HepG2 (cell line): Measurements from ENCODE around the gene SH3PXD2A. TPM values are rescaled to one million over a fixed set of nuclear protein-coding genes. Genes with fewer than 3 reads are reported as not detected.

ENCODE experiments used
- ATAC-seq: fragments of 200-7000 bp; cut with Tn5 transposase; 3 replicates; pipeline ENCODE4 v1.9.1; 2020; ENCODE audit warnings: mild to moderate bottlenecking, moderate library complexity
- BruUV-seq: library from RNA; stranded (reverse); fragments of 400-500 nt; replicated peaks from 2 replicates; lab custom pipeline; 2021; lab: Mats Ljungman, UMichigan
- CTCF ChIA-PET: fragments of 300-600 bp; formaldehyde crosslinking; extraction: SDS; loops from one replicate; lab custom pipeline; 2021; ENCODE audit warnings: low total read pairs, inconsistent platforms, low intra/inter-chr PET ratio; lab: Yijun Ruan, JAX
- POLR2A ChIA-PET: fragments of 350-600 bp; sonication (Branson Sonifier 250); formaldehyde crosslinking; loops from one replicate; lab custom pipeline; 2020; ENCODE audit warnings: antibody characterized with exemption, inconsistent platforms; lab: Yijun Ruan, JAX
- DNase-seq: peaks from one replicate; pipeline ENCODE4 v3.0.0-alpha.2; 2015; ENCODE audit warnings: low spot score
- FAIRE-seq: peaks from 3 replicates; lab custom pipeline; 2011; peaks lifted over from hg19 to GRCh38; lab: Jason Lieb, UNC
- H2AFZ ChIP-seq: one replicate; pipeline ENCODE4 v1.6.1; 2011; ENCODE audit warnings: low read length, inconsistent platforms
- H3K27ac ChIP-seq: fragments of 300-600 bp; 3 replicates; pipeline ENCODE4 v1.8.0; 2011; ENCODE audit warnings: mixed run types, mild to moderate bottlenecking, mixed read lengths, low read length, inconsistent platforms; ENCODE audit not compliant: insufficient read depth; ENCODE audit errors: extremely low read length
- H3K27me3 ChIP-seq, 2 experiments: fragments of 200-600 bp in 1 of 2; 2 replicates in 1 of 2; 3 replicates in 1 of 2; pipeline versions ENCODE4 v1.6.0 to v1.8.0; 2011; ENCODE audit warnings: low read length in 2 of 2, mild to moderate bottlenecking in 2 of 2, moderate library complexity in 2 of 2, inconsistent platforms in 1 of 2; ENCODE audit not compliant: insufficient read depth in 2 of 2, control insufficient read depth in 1 of 2
- H3K36me3 ChIP-seq, 2 experiments: fragments of 200-600 bp in 1 of 2; replicated peaks in 1 of 2; 2 replicates in 1 of 2; 3 replicates in 1 of 2; pipeline versions ENCODE4 v1.5.1 to v1.8.0; 2011; ENCODE audit warnings: low read length in 2 of 2, inconsistent platforms in 1 of 2; ENCODE audit not compliant: insufficient read depth in 2 of 2, control insufficient read depth in 1 of 2
- H3K4me1 ChIP-seq: 2 replicates; pipeline ENCODE4 v1.5.1; 2012; ENCODE audit warnings: low read length, inconsistent platforms; ENCODE audit not compliant: insufficient read depth
- H3K4me2 ChIP-seq: 2 replicates; pipeline ENCODE4 v1.6.0; 2011; ENCODE audit warnings: low read depth, low read length, inconsistent platforms
- H3K4me3 ChIP-seq, 3 experiments: fragments of 200-600 bp in 1 of 3; sonication (generic), shearing (Covaris generic) in 1 of 3; replicated peaks in 1 of 3; 2 replicates each; pipeline ENCODE4 v1.5.1; 2011 to 2016; ENCODE audit warnings: low read length in 3 of 3, inconsistent platforms in 2 of 3, low read depth in 2 of 3, mild to moderate bottlenecking in 2 of 3, control low read depth in 1 of 3, mixed read lengths in 1 of 3; ENCODE audit not compliant: insufficient read depth in 1 of 3
- H3K79me2 ChIP-seq: one replicate; pipeline ENCODE4 v1.6.1; 2011; ENCODE audit warnings: low read length, inconsistent platforms; ENCODE audit not compliant: insufficient read depth
- H3K9ac ChIP-seq: 2 replicates; pipeline ENCODE4 v1.6.0; 2011; ENCODE audit warnings: mild to moderate bottlenecking, low read depth, low read length, inconsistent platforms; ENCODE audit not compliant: insufficient read depth
- H3K9me3 ChIP-seq: 2 replicates; pipeline ENCODE4 v1.5.1; 2012; ENCODE audit warnings: mild to moderate bottlenecking, low read length
- H4K20me1 ChIP-seq: 2 replicates; pipeline ENCODE4 v1.6.0; 2011; ENCODE audit warnings: inconsistent platforms, mild to moderate bottlenecking, low read length, moderate library complexity; ENCODE audit not compliant: insufficient read depth
- CENPT ChIP-seq: sonication (generic); formaldehyde crosslinking; IDR thresholded peaks from 2 replicates; pipeline ENCODE4 v1.8.0; 2022; ENCODE audit warnings: low read depth, mild to moderate bottlenecking, moderate library complexity, missing genetic modification reagents
- JUND ChIP-seq: sonication (generic); formaldehyde crosslinking; IDR thresholded peaks from 2 replicates; pipeline ENCODE4 v1.8.0; 2022; ENCODE audit warnings: mild to moderate bottlenecking, missing genetic modification reagents
- PAWR ChIP-seq: sonication (generic); formaldehyde crosslinking; IDR thresholded peaks from 2 replicates; pipeline ENCODE4 v1.4.0; 2020; ENCODE audit warnings: missing genetic modification reagents, mild to moderate bottlenecking, borderline replicate concordance
- POLR2AphosphoS2 ChIP-seq: IDR thresholded peaks from 2 replicates; pipeline ENCODE4 v1.6.1; 2011; ENCODE audit warnings: low read depth, low read length, improper control_type of control experiment
- POLR2AphosphoS5 ChIP-seq: IDR thresholded peaks from 2 replicates; pipeline ENCODE4 v1.6.1; 2012; ENCODE audit warnings: low read depth, low read length
- RXRA ChIP-seq: sonication (generic); formaldehyde crosslinking; IDR thresholded peaks from 2 replicates; pipeline ENCODE4 v1.5.1; 2020; ENCODE audit warnings: missing genetic modification reagents
- TFE3 ChIP-seq: IDR thresholded peaks from 2 replicates; pipeline ENCODE4 v1.6.1; 2016
- YEATS2 ChIP-seq: sonication (generic); formaldehyde crosslinking; IDR thresholded peaks from 2 replicates; pipeline ENCODE4 v1.4.0; 2020; ENCODE audit warnings: missing genetic modification reagents, borderline replicate concordance
- ZBTB3 ChIP-seq: sonication (generic); formaldehyde crosslinking; IDR thresholded peaks from 2 replicates; pipeline ENCODE4 v1.4.0; 2020; ENCODE audit warnings: low read depth, mild to moderate bottlenecking, moderate library complexity, missing genetic modification reagents, borderline replicate concordance
- ZNF549 ChIP-seq: sonication (generic); formaldehyde crosslinking; IDR thresholded peaks from 2 replicates; pipeline ENCODE4 v1.5.0; 2020; ENCODE audit warnings: missing genetic modification reagents
- ZNF567 ChIP-seq: sonication (generic); formaldehyde crosslinking; IDR thresholded peaks from 2 replicates; pipeline ENCODE4 v1.8.1; 2023; ENCODE audit warnings: mild to moderate bottlenecking, missing genetic modification reagents, borderline replicate concordance
- ZNF709 ChIP-seq: sonication (generic); formaldehyde crosslinking; IDR thresholded peaks from 2 replicates; pipeline ENCODE4 v1.5.0; 2020; ENCODE audit warnings: mild to moderate bottlenecking, missing genetic modification reagents
- ZNF746 ChIP-seq: sonication (generic); formaldehyde crosslinking; IDR thresholded peaks from 2 replicates; pipeline ENCODE4 v1.8.0; 2022; ENCODE audit warnings: mild to moderate bottlenecking, missing genetic modification reagents
- ZNF768 ChIP-seq: sonication (generic); formaldehyde crosslinking; IDR thresholded peaks from 2 replicates; pipeline ENCODE4 v1.4.0; 2020; ENCODE audit warnings: missing genetic modification reagents
- ZNF879 ChIP-seq: sonication (generic); formaldehyde crosslinking; IDR thresholded peaks from 2 replicates; pipeline ENCODE4 v1.8.1; 2023; ENCODE audit warnings: missing genetic modification reagents
- WGBS: methylation state at CpG from one replicate; pipeline ENCODE4 v1.1.6; 2017; ENCODE audit warnings: low lambda C conversion rate; 5-methylcytosine and 5-hydroxymethylcytosine counted together
- in situ Hi-C: cut with HindIII; loops from 2 replicates; pipeline ENCODE4 v1.10.0; 2017; ENCODE audit warnings: low pct_unique_long_range_greater_than_20kb; ENCODE audit not compliant: extremely low pct_ligation_motif_present
- intact Hi-C: fragments of 100-400 bp; cut with micrococcal nuclease; formaldehyde crosslinking; loops from one replicate; pipeline ENCODE4 v1.10.0; 2022; ENCODE audit not compliant: unreplicated experiment
- polyA plus RNA-seq, 8 experiments: library from polyadenylated mRNA; depleted of rRNA in 3 of 8; stranded (reverse) in 7 of 8; unstranded in 1 of 8; fragments of >200 nt; fragmentation: Illumina TruSeq in 4 of 8; extraction: Trizol in 4 of 8; gene quantifications; 2 replicates each; pipeline versions ENCODE4 v1.2.1 to v1.2.3, GENCODE V29; 2011 to 2016; ENCODE audit warnings: low read depth in 4 of 8, missing spikeins in 1 of 8, mixed read lengths in 1 of 8; ENCODE audit not compliant: insufficient read depth in 1 of 8
- total RNA-seq, 5 experiments: library from RNA; depleted of rRNA; stranded (reverse); fragments of >200 nt; fragmentation: Illumina TruSeq; extraction: Trizol; gene quantifications; 2 replicates each; pipeline ENCODE4 v1.2.3, GENCODE V29; 2016; ENCODE audit warnings: low read depth in 1 of 5

The SH3PXD2A gene
- total and polyA plus RNA-seq, 2 of the 13 experiments (the other 11 are each of a cell fraction or from before 2014, with no cell fraction given): 11.1 to 11.3 TPM

- TSS peak; percentile 38 for BruUV-seq
- ATAC-seq (no peak), FAIRE-seq (no peak), DNase-seq (no peak)
- no peak for TF ChIP-seq ZNF768 (CRISPR knock-in tag)
- TF ChIP-seq ZBTB3: no peak
- TF ChIP-seq POLR2AphosphoS2: no peak
- no peak for TF ChIP-seq TFE3
- no peak for TF ChIP-seq ZNF567 (CRISPR knock-in tag)
- Histone ChIP-seq H3K27ac (peak overlapping the region; percentile 68), H3K79me2 (peaks cover 71% of the 10 kb centered on the region), H4K20me1 (peaks cover 39% of the 10 kb centered on the region), H3K27me3 (no peaks in the 10 kb centered on the region; a peak in 1 of 5 replicates), H3K9ac (peak overlapping the region; percentile 74), H3K36me3 (peaks cover 10 to 36% of the 10 kb centered on the region in 2 experiments), H3K4me3 (peak overlapping the region; percentile 87 to 93 (median 92); a peak in 5 of 6 replicates), H3K4me2 (peak overlapping the region; percentile 94), H3K4me1 (peaks cover 75% of the 10 kb centered on the region), H2AFZ (no peak overlapping the region), H3K9me3 (no peaks in the 10 kb centered on the region)
- 76% methylated on average over 7 of the region's 7 CpGs for WGBS
- in situ Hi-C loops (no loop called here), intact Hi-C loops (loop anchor here (5.0 kb wide), 1 partner anchor 36 kb away; no protein-coding TSS in a partner anchor)
- CTCF ChIA-PET: no interaction called here
- POLR2A ChIA-PET: interaction anchor here (1.1 to 6.8 kb wide), 6 partner anchors 10 to 60 kb away, joined by 3 to 107 read pairs (median 10); no protein-coding TSS in a partner anchor
Observed at GRCh38 chr10:103852856-103853255, 2.5 kb downstream of the SH3PXD2A start.

GRCh38 chr10:103852189-103852711 lies 3.1 kb downstream of the SH3PXD2A start:
- whole genome bisulfite sequencing: 72% methylated on average over 8 of the region's 11 CpGs
- ChIA-PET CTCF (no interaction called here), POLR2A (interaction anchor here (1.3 to 6.8 kb wide), 4 partner anchors 10 to 59 kb away, joined by 4 to 107 read pairs (median 17); no protein-coding TSS in a partner anchor)
- no peaks in the 10 kb centered on the region for H3K9me3 ChIP-seq
- H3K4me3 ChIP-seq: peak overlapping the region in 2 of 3 experiments; percentile 5 to 93; a peak in 3 of 6 replicates
- H3K27ac ChIP-seq: no peak overlapping the region
- peaks cover 75% of the 10 kb centered on the region for H3K4me1 ChIP-seq
- no TSS peak for BruUV-seq
- no peak overlapping the region for H2AFZ ChIP-seq
- ATAC-seq: no peak
- peak overlapping the region; percentile 10; the same call in 1 of the 2 replicates for H3K9ac ChIP-seq
- intact Hi-C loops (loop anchor here (5.0 kb wide), 1 partner anchor 35 kb away; no protein-coding TSS in a partner anchor), in situ Hi-C loops (no loop called here)
- H3K4me2 ChIP-seq: peak overlapping the region; percentile 94
- DNase-seq: no peak
- peaks cover 75% of the 10 kb centered on the region for H3K79me2 ChIP-seq
- H3K36me3 ChIP-seq: peaks cover 10 to 36% of the 10 kb centered on the region in 2 experiments
- no peaks in the 10 kb centered on the region; a peak in 1 of 5 replicates for H3K27me3 ChIP-seq
- peaks cover 41% of the 10 kb centered on the region for H4K20me1 ChIP-seq
- no peak for FAIRE-seq
- TF ChIP-seq RXRA (CRISPR knock-in tag): 0 out of 2 replicates have a peak, but pooled peaks have one; percentile 15
- TF ChIP-seq YEATS2 (CRISPR knock-in tag): no peak
- peak; percentile 63; the same call in 1 of the 2 replicates for TF ChIP-seq ZNF709 (CRISPR knock-in tag)
- no peak for TF ChIP-seq ZNF746
- no peak for TF ChIP-seq POLR2AphosphoS5
- TF ChIP-seq JUND (CRISPR knock-in tag): no peak
- TF ChIP-seq ZNF549 (CRISPR knock-in tag): no peak
- TF ChIP-seq CENPT: no peak
- no peak for TF ChIP-seq PAWR (CRISPR knock-in tag)
- TF ChIP-seq ZNF879: no peak
